ENCODE results near the gene MC3R. TPM values are rescaled to one million over a fixed set of nuclear protein-coding genes. Genes with fewer than 3 reads are reported as not detected.

MC3R gene
- total and polyA plus RNA-seq, 2 of the 8 experiments (the other 6 are each of a cell fraction or from before 2014, with no cell fraction given) = not detected

- H4K20me1 ChIP-seq (replicated peaks in 1 of 2; ENCODE audit: control insufficient read depth in 1 of 2, insufficient read depth in 2 of 2, low read length in 2 of 2) = no peaks in the 10 kb centered on the region
- H2BK12ac ChIP-seq (ENCODE audit: low read depth, low read length) = no peak overlapping the region
- H2BK120ac ChIP-seq (replicated peaks; ENCODE audit: low read depth, low read length) = no peak overlapping the region
- H3K9me3 ChIP-seq (ENCODE audit: insufficient read depth in 2 of 2, low read depth in 1 of 2, low read length in 1 of 2) = peaks cover 27 to 77% of the 10 kb centered on the region in 2 experiments; a peak in 3 of 4 replicates
- ChIA-PET POLR2A (ENCODE audit: partially characterized antibody) (no interaction called here), CTCF (ENCODE audit: partially characterized antibody) (no interaction called here)
- no peak overlapping the region for H2BK20ac ChIP-seq (ENCODE audit: low read length)
- H4K5ac ChIP-seq (ENCODE audit: insufficient read length, low read depth, low read length) = no peak overlapping the region
- H3K14ac ChIP-seq (ENCODE audit: insufficient read length) = no peak overlapping the region
- H3K27me3 ChIP-seq (replicated peaks in 1 of 4; ENCODE audit: control insufficient read depth in 3 of 4, extremely low read depth in 1 of 4, insufficient read depth in 3 of 4, low read length in 3 of 4) = no peaks in the 10 kb centered on the region; a peak in 1 of 7 replicates
- H3K9ac ChIP-seq (replicated peaks in 1 of 4; ENCODE audit: extremely low read depth in 1 of 4, low read depth in 3 of 4, low read length in 3 of 4) = no peak overlapping the region
- H3K23me2 ChIP-seq (ENCODE audit: low read depth, low read length) = no peaks in the 10 kb centered on the region
- H3K56ac ChIP-seq (replicated peaks; ENCODE audit: insufficient read length, low read depth, low read length) = no peak overlapping the region
- no peak overlapping the region for H3K4me2 ChIP-seq (ENCODE audit: insufficient read depth in 1 of 2, low read depth in 2 of 2, low read length in 2 of 2)
- H4K8ac ChIP-seq (ENCODE audit: extremely low read depth, insufficient read depth, low read length) = no peak overlapping the region
- H3K79me2 ChIP-seq (ENCODE audit: control insufficient read depth in 1 of 2, insufficient read depth in 2 of 2, low read length in 2 of 2) = no peaks in the 10 kb centered on the region
- no peak overlapping the region for H3K23ac ChIP-seq (ENCODE audit: insufficient read length)
- no peak overlapping the region for H2BK5ac ChIP-seq (ENCODE audit: low read depth, low read length)
- H2AFZ ChIP-seq (ENCODE audit: low read length) = no peak overlapping the region
- WGBS, 2 experiments (ENCODE audit: extremely low coverage in 1 of 2, insufficient coverage in 1 of 2, insufficient read length in 1 of 2, insufficient replicate concordance in 2 of 2, low coverage in 1 of 2, low lambda C conversion rate in 2 of 2, missing lambda C conversion rate in 1 of 2) = 65% methylated on average over 2 of the region's 2 CpGs; no CpG with 5 or more reads in 1 of the 2 experiments
- no peak overlapping the region for H2BK15ac ChIP-seq (ENCODE audit: low read length)
- no peak overlapping the region for H3K18ac ChIP-seq (ENCODE audit: extremely low read depth, low read length)
- H4K91ac ChIP-seq (replicated peaks; ENCODE audit: insufficient read length, low read length) = no peak overlapping the region
- H3K36me3 ChIP-seq (ENCODE audit: control insufficient read depth in 2 of 4, insufficient read depth in 4 of 4, low read length in 3 of 4) = no peaks in the 10 kb centered on the region
- no peak overlapping the region for H3K4me3 ChIP-seq (ENCODE audit: extremely low read depth in 1 of 4, insufficient read depth in 2 of 4, low read depth in 3 of 4, low read length in 4 of 4)
- no peaks in the 10 kb centered on the region for H3K79me1 ChIP-seq (ENCODE audit: low read depth, low read length)
- no peak overlapping the region for H3K27ac ChIP-seq (ENCODE audit: low read depth, low read length)
- no peaks in the 10 kb centered on the region for H3K4me1 ChIP-seq (replicated peaks in 1 of 4; ENCODE audit: control insufficient read depth in 3 of 4, insufficient read depth in 4 of 4, low read length in 3 of 4)
- no peak overlapping the region for H2AK5ac ChIP-seq (ENCODE audit: low read depth, low read length)
- DNase-seq (ENCODE audit: low read depth in 1 of 2, low spot score in 2 of 2) (no peak), FAIRE-seq (no peak)
- no peak overlapping the region for H3K4ac ChIP-seq (replicated peaks; ENCODE audit: insufficient read length, low read depth, low read length)
- TF ChIP-seq JUN (IDR thresholded peaks at IDR 0.05; ENCODE audit: low read depth, low read length) (no peak), RAD21 (IDR thresholded peaks at IDR 0.05 in 1 of 2, conservative IDR thresholded peaks at IDR 0.05 in 1 of 2; ENCODE audit: low read depth in 2 of 2, low read length in 2 of 2) (no peak), MAX (IDR thresholded peaks at IDR 0.05) (no peak), SIN3A (conservative IDR thresholded peaks at IDR 0.05 in 1 of 2, IDR thresholded peaks at IDR 0.05 in 1 of 2; ENCODE audit: low read depth in 1 of 2, low read length in 2 of 2) (no peak), BCL11A (IDR thresholded peaks at IDR 0.05; ENCODE audit: low read depth in 2 of 2, low read length in 2 of 2) (no peak), KDM4A (IDR thresholded peaks at IDR 0.05; ENCODE audit: low read depth, low read length, severe bottlenecking) (no peak), POU5F1 (IDR thresholded peaks at IDR 0.05; ENCODE audit: low read depth, low read length) (no peak), TAF1 (IDR thresholded peaks at IDR 0.05; ENCODE audit: low read depth, low read length) (no peak), EP300 (IDR thresholded peaks at IDR 0.05; ENCODE audit: borderline replicate concordance in 1 of 2, low read depth in 2 of 2, low read length in 2 of 2) (no peak), GABPA (IDR thresholded peaks at IDR 0.05; ENCODE audit: borderline replicate concordance, insufficient read depth, low read length) (no peak), YY1 (IDR thresholded peaks at IDR 0.05; ENCODE audit: low read depth, low read length) (no peak), TAF7 (optimal IDR thresholded peaks at IDR 0.05; ENCODE audit: borderline replicate concordance, low read depth, low read length) (no peak), NANOG (IDR thresholded peaks at IDR 0.05; ENCODE audit: insufficient read depth, low read depth, low read length, poor library complexity, severe bottlenecking) (no peak)
These were observed 35.2 kb upstream of the MC3R start for GRCh38 chr20:56213321-56213720.
